WTC11 (cell line): ENCODE data around the gene TSPAN9.

Experiments
- ESRRA ChIP-seq: sonication (generic); formaldehyde crosslinking; IDR thresholded peaks from 2 replicates; pipeline ENCODE4 v1.8.1; 2022; ENCODE audit warnings: mild to moderate bottlenecking, missing genetic modification reagents, borderline replicate concordance
- GRHL2 ChIP-seq: fragments of 250-450 bp; sonication (Bioruptor Pico); IDR thresholded peaks from 2 replicates; pipeline ENCODE4 v1.8.0; 2022; ENCODE audit warnings: mild to moderate bottlenecking, moderate library complexity; ENCODE audit not compliant: insufficient replicate concordance, severe bottlenecking
- KAT7 ChIP-seq: sonication (generic); formaldehyde crosslinking; IDR thresholded peaks from 2 replicates; pipeline ENCODE4 v1.8.1; 2023; ENCODE audit warnings: missing genetic modification reagents, mild to moderate bottlenecking, borderline replicate concordance
- NFYB ChIP-seq: sonication (generic); formaldehyde crosslinking; conservative IDR thresholded peaks from 2 replicates; pipeline ENCODE4 v1.8.0; 2022; ENCODE audit warnings: low read depth, missing genetic modification reagents
- NR2C2 ChIP-seq: sonication (generic); formaldehyde crosslinking; IDR thresholded peaks from 2 replicates; pipeline ENCODE4 v1.8.0; 2022; ENCODE audit warnings: mild to moderate bottlenecking, missing genetic modification reagents
- SMAD4 ChIP-seq: sonication (generic); formaldehyde crosslinking; IDR thresholded peaks from 2 replicates; pipeline ENCODE4 v1.8.0; 2022; ENCODE audit warnings: mild to moderate bottlenecking, missing genetic modification reagents
- SP1 ChIP-seq: sonication (generic); formaldehyde crosslinking; conservative IDR thresholded peaks from 2 replicates; pipeline ENCODE4 v1.8.1; 2022; ENCODE audit warnings: missing genetic modification reagents
- ZNF138 ChIP-seq: sonication (generic); formaldehyde crosslinking; conservative IDR thresholded peaks from 2 replicates; pipeline ENCODE4 v1.8.1; 2022; ENCODE audit warnings: mild to moderate bottlenecking, moderate library complexity, missing genetic modification reagents
- ZNF317 ChIP-seq: sonication (generic); formaldehyde crosslinking; IDR thresholded peaks from 2 replicates; pipeline ENCODE4 v1.8.1; 2023; ENCODE audit warnings: low read depth, mild to moderate bottlenecking, moderate library complexity, missing genetic modification reagents, borderline replicate concordance
- TF ChIP-seq, protein P1 (sequence below): sonication (generic); formaldehyde crosslinking; IDR thresholded peaks from 2 replicates; pipeline ENCODE4 v1.8.1; 2022; ENCODE audit warnings: mild to moderate bottlenecking, missing genetic modification reagents, moderate library complexity, borderline replicate concordance
- TF ChIP-seq, protein P2 (sequence below): sonication (generic); formaldehyde crosslinking; IDR thresholded peaks from 2 replicates; pipeline ENCODE4 v1.8.1; 2023; ENCODE audit warnings: mild to moderate bottlenecking, missing genetic modification reagents, moderate library complexity
- TF ChIP-seq, protein P3 (sequence below): fragments of 200-600 bp; IDR thresholded peaks from 2 replicates; pipeline ENCODE4 v1.8.0; 2022; ENCODE audit warnings: antibody characterized with exemption
- TF ChIP-seq, protein P4 (sequence below): sonication (generic); formaldehyde crosslinking; IDR thresholded peaks from 2 replicates; pipeline ENCODE4 v1.8.1; 2023; ENCODE audit warnings: mild to moderate bottlenecking, missing genetic modification reagents

DNA sequence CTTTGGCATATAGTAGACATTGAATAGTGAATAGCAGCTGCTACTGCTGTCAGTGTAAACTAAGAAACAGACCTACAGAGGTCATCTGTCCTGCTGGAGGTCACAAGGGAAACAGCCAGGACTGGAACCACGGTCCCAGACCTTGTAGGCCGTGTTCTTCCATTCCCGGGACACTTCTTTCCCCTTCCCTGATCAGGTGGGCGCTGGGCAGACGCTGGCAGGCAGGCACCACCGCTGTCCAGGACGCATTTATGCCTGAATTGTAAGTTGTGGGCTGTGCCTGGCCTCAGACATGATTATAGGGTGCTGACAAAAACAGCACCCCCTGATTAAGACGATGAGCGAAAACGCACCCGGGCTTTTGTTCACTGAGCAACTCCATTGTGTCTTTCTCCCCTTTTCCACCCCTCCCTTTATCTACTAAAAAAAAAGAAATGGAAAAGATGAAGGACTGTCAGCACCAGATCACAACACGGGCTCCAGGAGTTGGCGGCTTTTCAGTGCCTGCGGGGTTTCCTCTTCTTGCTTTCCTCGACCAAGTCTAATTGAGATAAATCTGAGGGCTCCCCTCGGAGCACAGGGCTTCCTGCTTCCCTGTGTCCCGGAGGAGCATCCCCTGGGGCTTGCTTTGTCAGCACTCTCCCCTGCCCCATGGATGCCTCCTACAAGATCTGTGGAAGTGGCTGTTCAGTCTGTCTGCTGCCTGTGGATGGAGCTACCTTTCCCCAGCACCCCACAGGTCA, 80.6 kb downstream of the TSPAN9 start:
- TF ChIP-seq, protein P1, sequence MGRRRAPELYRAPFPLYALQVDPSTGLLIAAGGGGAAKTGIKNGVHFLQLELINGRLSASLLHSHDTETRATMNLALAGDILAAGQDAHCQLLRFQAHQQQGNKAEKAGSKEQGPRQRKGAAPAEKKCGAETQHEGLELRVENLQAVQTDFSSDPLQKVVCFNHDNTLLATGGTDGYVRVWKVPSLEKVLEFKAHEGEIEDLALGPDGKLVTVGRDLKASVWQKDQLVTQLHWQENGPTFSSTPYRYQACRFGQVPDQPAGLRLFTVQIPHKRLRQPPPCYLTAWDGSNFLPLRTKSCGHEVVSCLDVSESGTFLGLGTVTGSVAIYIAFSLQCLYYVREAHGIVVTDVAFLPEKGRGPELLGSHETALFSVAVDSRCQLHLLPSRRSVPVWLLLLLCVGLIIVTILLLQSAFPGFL, result no peak
- no peak for TF ChIP-seq ZNF317
- TF ChIP-seq, protein P2, sequence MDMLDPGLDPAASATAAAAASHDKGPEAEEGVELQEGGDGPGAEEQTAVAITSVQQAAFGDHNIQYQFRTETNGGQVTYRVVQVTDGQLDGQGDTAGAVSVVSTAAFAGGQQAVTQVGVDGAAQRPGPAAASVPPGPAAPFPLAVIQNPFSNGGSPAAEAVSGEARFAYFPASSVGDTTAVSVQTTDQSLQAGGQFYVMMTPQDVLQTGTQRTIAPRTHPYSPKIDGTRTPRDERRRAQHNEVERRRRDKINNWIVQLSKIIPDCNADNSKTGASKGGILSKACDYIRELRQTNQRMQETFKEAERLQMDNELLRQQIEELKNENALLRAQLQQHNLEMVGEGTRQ (CRISPR knock-in tag), result no peak
- no peak for TF ChIP-seq SP1 (CRISPR knock-in tag)
- no peak for TF ChIP-seq NR2C2 (CRISPR knock-in tag)
- TF ChIP-seq SMAD4 (CRISPR knock-in tag), result no peak
- no peak for TF ChIP-seq ESRRA
- TF ChIP-seq, protein P3, sequence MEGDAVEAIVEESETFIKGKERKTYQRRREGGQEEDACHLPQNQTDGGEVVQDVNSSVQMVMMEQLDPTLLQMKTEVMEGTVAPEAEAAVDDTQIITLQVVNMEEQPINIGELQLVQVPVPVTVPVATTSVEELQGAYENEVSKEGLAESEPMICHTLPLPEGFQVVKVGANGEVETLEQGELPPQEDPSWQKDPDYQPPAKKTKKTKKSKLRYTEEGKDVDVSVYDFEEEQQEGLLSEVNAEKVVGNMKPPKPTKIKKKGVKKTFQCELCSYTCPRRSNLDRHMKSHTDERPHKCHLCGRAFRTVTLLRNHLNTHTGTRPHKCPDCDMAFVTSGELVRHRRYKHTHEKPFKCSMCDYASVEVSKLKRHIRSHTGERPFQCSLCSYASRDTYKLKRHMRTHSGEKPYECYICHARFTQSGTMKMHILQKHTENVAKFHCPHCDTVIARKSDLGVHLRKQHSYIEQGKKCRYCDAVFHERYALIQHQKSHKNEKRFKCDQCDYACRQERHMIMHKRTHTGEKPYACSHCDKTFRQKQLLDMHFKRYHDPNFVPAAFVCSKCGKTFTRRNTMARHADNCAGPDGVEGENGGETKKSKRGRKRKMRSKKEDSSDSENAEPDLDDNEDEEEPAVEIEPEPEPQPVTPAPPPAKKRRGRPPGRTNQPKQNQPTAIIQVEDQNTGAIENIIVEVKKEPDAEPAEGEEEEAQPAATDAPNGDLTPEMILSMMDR, result no peak
- no peak for TF ChIP-seq KAT7 (CRISPR knock-in tag)
- TF ChIP-seq, protein P4, sequence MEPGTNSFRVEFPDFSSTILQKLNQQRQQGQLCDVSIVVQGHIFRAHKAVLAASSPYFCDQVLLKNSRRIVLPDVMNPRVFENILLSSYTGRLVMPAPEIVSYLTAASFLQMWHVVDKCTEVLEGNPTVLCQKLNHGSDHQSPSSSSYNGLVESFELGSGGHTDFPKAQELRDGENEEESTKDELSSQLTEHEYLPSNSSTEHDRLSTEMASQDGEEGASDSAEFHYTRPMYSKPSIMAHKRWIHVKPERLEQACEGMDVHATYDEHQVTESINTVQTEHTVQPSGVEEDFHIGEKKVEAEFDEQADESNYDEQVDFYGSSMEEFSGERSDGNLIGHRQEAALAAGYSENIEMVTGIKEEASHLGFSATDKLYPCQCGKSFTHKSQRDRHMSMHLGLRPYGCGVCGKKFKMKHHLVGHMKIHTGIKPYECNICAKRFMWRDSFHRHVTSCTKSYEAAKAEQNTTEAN (CRISPR knock-in tag), result no peak
- no peak for TF ChIP-seq ZNF138 (CRISPR knock-in tag)
- no peak for TF ChIP-seq GRHL2 (CRISPR knock-in tag)
- no peak for TF ChIP-seq NFYB (CRISPR knock-in tag)
